ENCODE data around the gene NOSIP. TPM values are rescaled to one million over a fixed set of nuclear protein-coding genes. Genes with fewer than 3 reads are reported as not detected.

The NOSIP gene
- total RNA-seq, 2 donors from 2014 or later, result 66.0 to 72.7 TPM

GRCh38 chr19:49579193-49579592, 1.2 kb downstream of the NOSIP start:
- no peak for ATAC-seq (replicated peaks in 1 of 2)
- peak overlapping the region; percentile 92 to 98 for H3K4me3 Mint-ChIP-seq
- peaks cover 2% of the 10 kb centered on the region in 2 donors for H3K36me3 Mint-ChIP-seq (ENCODE audit: insufficient read depth in 2 of 2)
- no peaks in the 10 kb centered on the region for H3K9me3 Mint-ChIP-seq
- no peaks in the 10 kb centered on the region for H3K27me3 Mint-ChIP-seq (ENCODE audit: low read depth)
- H3K4me1 Mint-ChIP-seq (ENCODE audit: low read depth), result peaks cover 47% of the 10 kb centered on the region
- DNase-seq, result no peak
- H3K27ac Mint-ChIP-seq, result peak overlapping the region; percentile 87

GRCh38 chr19:49574206-49574755, 6.1 kb downstream of the NOSIP start:
- Mint-ChIP-seq H3K9me3 (no peaks in the 10 kb centered on the region), H3K4me3 (no peak overlapping the region), H3K27me3 (ENCODE audit: low read depth) (no peaks in the 10 kb centered on the region), H3K36me3 (ENCODE audit: insufficient read depth in 2 of 2) (peaks cover 0 to 4% of the 10 kb centered on the region in 2 donors), H3K27ac (no peak overlapping the region), H3K4me1 (ENCODE audit: low read depth) (peaks cover 59% of the 10 kb centered on the region)
- no peak for DNase-seq
- no peak for ATAC-seq (replicated peaks in 1 of 2)

- Mint-ChIP-seq H3K36me3 (ENCODE audit: insufficient read depth in 2 of 2) (peaks cover 0 to 4% of the 10 kb centered on the region in 2 donors), H3K9me3 (no peaks in the 10 kb centered on the region)
Observed at GRCh38 chr19:49573425-49573824, 6.9 kb downstream of the NOSIP start.

GRCh38 chr19:49573009-49573408, 7.3 kb downstream of the NOSIP start:
- H3K4me1 Mint-ChIP-seq (ENCODE audit: low read depth), result peaks cover 58% of the 10 kb centered on the region
- H3K4me3 Mint-ChIP-seq, result no peak overlapping the region
- H3K27me3 Mint-ChIP-seq (ENCODE audit: low read depth), result no peaks in the 10 kb centered on the region
- H3K9me3 Mint-ChIP-seq, result no peaks in the 10 kb centered on the region
- no peak for DNase-seq
- ATAC-seq (replicated peaks in 1 of 2), result no peak
- no peak overlapping the region for H3K27ac Mint-ChIP-seq
- H3K36me3 Mint-ChIP-seq (ENCODE audit: insufficient read depth in 2 of 2), result peaks cover 0 to 4% of the 10 kb centered on the region in 2 donors

More at GRCh38 chr19:49573425-49573824, 6.9 kb downstream of the NOSIP start:
- Mint-ChIP-seq H3K4me1 (ENCODE audit: low read depth) (peaks cover 58% of the 10 kb centered on the region), H3K27me3 (ENCODE audit: low read depth) (no peaks in the 10 kb centered on the region), H3K4me3 (no peak overlapping the region), H3K27ac (no peak overlapping the region)
- no peak for ATAC-seq (replicated peaks in 1 of 2)
- DNase-seq, result no peak

GRCh38 chr19:49570997-49571676, 9.2 kb downstream of the NOSIP start:
- ATAC-seq (replicated peaks in 1 of 2) (no peak), DNase-seq (no peak)
- peak overlapping the region in 1 of 2 donors; percentile 22 for H3K4me3 Mint-ChIP-seq
- peaks cover 59% of the 10 kb centered on the region for H3K4me1 Mint-ChIP-seq (ENCODE audit: low read depth)
- no peaks in the 10 kb centered on the region for H3K27me3 Mint-ChIP-seq (ENCODE audit: low read depth)
- no peaks in the 10 kb centered on the region for H3K9me3 Mint-ChIP-seq
- no peak overlapping the region for H3K27ac Mint-ChIP-seq
- peaks cover 0 to 9% of the 10 kb centered on the region in 2 donors for H3K36me3 Mint-ChIP-seq (ENCODE audit: insufficient read depth in 2 of 2)

GRCh38 chr19:49570138-49570856, 10.1 kb downstream of the NOSIP start:
- no peaks in the 10 kb centered on the region for H3K27me3 Mint-ChIP-seq (ENCODE audit: low read depth)
- H3K4me1 Mint-ChIP-seq (ENCODE audit: low read depth), result peaks cover 62% of the 10 kb centered on the region
- peak overlapping the region; percentile 58 to 76 for H3K4me3 Mint-ChIP-seq
- H3K36me3 Mint-ChIP-seq (ENCODE audit: insufficient read depth in 2 of 2), result peaks cover 0 to 9% of the 10 kb centered on the region in 2 donors
- peak overlapping the region; percentile 61 for H3K27ac Mint-ChIP-seq
- DNase-seq (peak; percentile 71 to 72), ATAC-seq (replicated peaks in 1 of 2) (peak; percentile 52 to 61)
- H3K9me3 Mint-ChIP-seq, result no peaks in the 10 kb centered on the region

GRCh38 chr19:49567861-49568441, 12.4 kb downstream of the NOSIP start:
- peaks cover 75% of the 10 kb centered on the region for H3K4me1 Mint-ChIP-seq (ENCODE audit: low read depth)
- no peaks in the 10 kb centered on the region for H3K27me3 Mint-ChIP-seq (ENCODE audit: low read depth)
- H3K9me3 Mint-ChIP-seq, result no peaks in the 10 kb centered on the region
- H3K36me3 Mint-ChIP-seq (ENCODE audit: insufficient read depth in 2 of 2), result peaks cover 4 to 13% of the 10 kb centered on the region in 2 donors
- peak in 1 of 2 donors; percentile 63 for DNase-seq
- peak overlapping the region; percentile 58 to 68 for H3K4me3 Mint-ChIP-seq
- peak overlapping the region; percentile 19 for H3K27ac Mint-ChIP-seq
- ATAC-seq (replicated peaks in 1 of 2), result peak; percentile 55 to 59

GRCh38 chr19:49566302-49566701, 14.1 kb downstream of the NOSIP start:
- H3K36me3 Mint-ChIP-seq (ENCODE audit: insufficient read depth in 2 of 2), result peaks cover 4 to 13% of the 10 kb centered on the region in 2 donors
- peak overlapping the region in 1 of 2 donors; percentile 18 for H3K4me3 Mint-ChIP-seq
- H3K27ac Mint-ChIP-seq, result no peak overlapping the region
- H3K27me3 Mint-ChIP-seq (ENCODE audit: low read depth), result no peaks in the 10 kb centered on the region
- ATAC-seq (replicated peaks in 1 of 2) (no peak), DNase-seq (no peak)
- H3K9me3 Mint-ChIP-seq, result no peaks in the 10 kb centered on the region
- H3K4me1 Mint-ChIP-seq (ENCODE audit: low read depth), result peaks cover 87% of the 10 kb centered on the region

- DNase-seq (no peak), ATAC-seq (replicated peaks in 1 of 2) (no peak)
- peak overlapping the region; percentile 91 for H3K27ac Mint-ChIP-seq
- peaks cover 4 to 13% of the 10 kb centered on the region in 2 donors for H3K36me3 Mint-ChIP-seq (ENCODE audit: insufficient read depth in 2 of 2)
- H3K27me3 Mint-ChIP-seq (ENCODE audit: low read depth), result no peaks in the 10 kb centered on the region
- peaks cover 87% of the 10 kb centered on the region for H3K4me1 Mint-ChIP-seq (ENCODE audit: low read depth)
- peak overlapping the region; percentile 57 to 59 for H3K4me3 Mint-ChIP-seq
- no peaks in the 10 kb centered on the region for H3K9me3 Mint-ChIP-seq
Observed at GRCh38 chr19:49565261-49565660, 15.1 kb downstream of the NOSIP start.

GRCh38 chr19:49564616-49565045, 15.7 kb downstream of the NOSIP start:
- peak overlapping the region; percentile 57 to 59 for H3K4me3 Mint-ChIP-seq
- peaks cover 4 to 13% of the 10 kb centered on the region in 2 donors for H3K36me3 Mint-ChIP-seq (ENCODE audit: insufficient read depth in 2 of 2)
- no peaks in the 10 kb centered on the region for H3K9me3 Mint-ChIP-seq
- H3K27me3 Mint-ChIP-seq (ENCODE audit: low read depth), result no peaks in the 10 kb centered on the region
- H3K27ac Mint-ChIP-seq, result peak overlapping the region; percentile 91
- ATAC-seq (replicated peaks in 1 of 2) (peak; percentile 86 to 87), DNase-seq (peak; percentile 58 to 67)
- peaks cover 87% of the 10 kb centered on the region for H3K4me1 Mint-ChIP-seq (ENCODE audit: low read depth)

GRCh38 chr19:49560358-49560900, 19.9 kb downstream of the NOSIP start:
- peak in 1 of 2 donors; percentile 23 for ATAC-seq (replicated peaks in 1 of 2)
- Mint-ChIP-seq H3K9me3 (no peaks in the 10 kb centered on the region), H3K36me3 (ENCODE audit: insufficient read depth in 2 of 2) (peaks cover 7 to 21% of the 10 kb centered on the region in 2 donors), H3K4me1 (ENCODE audit: low read depth) (peaks cover 85% of the 10 kb centered on the region), H3K27ac (peak overlapping the region; percentile 86), H3K4me3 (peak overlapping the region; percentile 79 to 86), H3K27me3 (ENCODE audit: low read depth) (no peaks in the 10 kb centered on the region)
- DNase-seq, result peak; percentile 44 to 48

- H3K4me1 Mint-ChIP-seq (ENCODE audit: low read depth), result peaks cover 85% of the 10 kb centered on the region
- DNase-seq (peak; percentile 34 to 40), ATAC-seq (replicated peaks in 1 of 2) (peak in 1 of 2 donors; percentile 2)
- peaks cover 7 to 19% of the 10 kb centered on the region in 2 donors for H3K36me3 Mint-ChIP-seq (ENCODE audit: insufficient read depth in 2 of 2)
- peak overlapping the region; percentile 79 to 86 for H3K4me3 Mint-ChIP-seq
- no peaks in the 10 kb centered on the region for H3K9me3 Mint-ChIP-seq
- H3K27ac Mint-ChIP-seq, result peak overlapping the region; percentile 86
- H3K27me3 Mint-ChIP-seq (ENCODE audit: low read depth), result no peaks in the 10 kb centered on the region
Observed at GRCh38 chr19:49559928-49560327, 20.4 kb downstream of the NOSIP start.

All from activated T-cell treated with anti-CD3 and anti-CD28 coated beads, Interleukin-2, amount 50 U/mL, for 72 hours (primary cell).